SW480 (cell line): ENCODE measurements around the gene FRRS1L.
A peak's percentile ranks its signal among the peaks of the same experiment; 100 is the strongest.

ENCODE experiments used
- DNase-seq: peaks from one replicate; pipeline ENCODE4 v3.0.0-alpha.2; 2016; ENCODE audit warnings: low spot score

The FRRS1L gene

GRCh38 chr9:109166771-109167601 lies at the start of gene FRRS1L:
Gene FRRS1L, minus strand, starts transcription at chr9:109167249. Its CDS starts 111 bp downstream, at chr9:109167138.
- no peak for DNase-seq

DNA sequence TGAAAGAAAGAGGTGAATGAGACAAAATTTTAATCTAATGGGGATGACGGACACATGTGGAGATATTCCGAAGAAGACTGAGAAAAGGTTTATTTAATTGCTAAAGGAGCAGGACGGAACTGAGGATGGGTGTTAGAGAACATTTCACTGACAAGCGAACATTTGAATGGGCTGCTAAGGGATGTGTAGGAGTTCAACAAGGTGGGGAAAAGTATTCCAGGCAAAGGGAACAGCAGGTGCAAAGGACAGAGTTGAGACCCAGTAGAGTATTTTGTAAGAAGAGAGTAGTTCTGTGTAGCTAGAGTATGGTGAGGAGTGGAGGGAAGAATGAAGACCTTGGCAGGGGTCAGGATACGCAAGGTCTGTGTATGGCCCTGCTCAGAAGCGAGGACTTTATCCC lies 47.4 kb upstream of the FRRS1L start:
- no peak for DNase-seq

DNA sequence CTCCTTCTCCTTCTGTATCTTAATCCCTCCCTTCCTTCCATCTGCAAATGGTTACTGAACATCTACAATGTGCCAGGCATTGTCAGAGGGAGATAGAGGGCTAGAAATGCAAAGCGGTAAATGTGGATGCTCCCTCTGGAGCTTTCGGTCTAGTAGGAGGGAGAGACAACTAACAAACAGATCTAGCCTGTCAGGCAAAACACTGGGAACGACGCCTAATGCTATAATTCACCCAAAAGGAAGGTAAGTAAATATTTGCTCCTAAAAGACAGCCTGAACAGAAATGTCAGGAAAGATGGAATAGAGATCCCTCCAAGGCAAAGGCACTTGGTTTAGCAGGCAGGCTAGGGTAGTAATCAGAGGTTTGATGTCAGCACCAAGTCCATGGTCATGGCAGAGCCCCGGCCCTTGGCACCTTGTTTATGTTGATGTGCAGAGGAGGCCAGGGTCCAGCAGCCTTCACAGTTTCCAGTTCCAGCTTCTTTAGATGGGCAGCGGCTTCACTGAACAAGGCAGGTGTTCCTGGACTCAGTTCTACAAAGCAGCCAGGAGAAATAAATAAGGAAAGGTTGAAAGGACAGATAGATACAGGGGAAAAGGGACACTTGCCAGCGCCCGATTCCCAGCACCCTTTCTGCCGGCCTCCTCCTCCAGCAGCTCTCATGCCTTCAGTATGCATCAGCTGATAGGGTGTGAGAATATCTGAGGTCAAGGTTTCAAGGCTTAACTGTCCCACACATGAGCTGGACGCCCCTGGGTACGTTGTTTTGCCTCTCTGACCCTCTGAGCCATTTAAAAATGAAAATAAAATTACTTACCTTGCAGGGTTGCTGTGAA lies 46.5 kb upstream of the FRRS1L start:
- no peak for DNase-seq

DNA sequence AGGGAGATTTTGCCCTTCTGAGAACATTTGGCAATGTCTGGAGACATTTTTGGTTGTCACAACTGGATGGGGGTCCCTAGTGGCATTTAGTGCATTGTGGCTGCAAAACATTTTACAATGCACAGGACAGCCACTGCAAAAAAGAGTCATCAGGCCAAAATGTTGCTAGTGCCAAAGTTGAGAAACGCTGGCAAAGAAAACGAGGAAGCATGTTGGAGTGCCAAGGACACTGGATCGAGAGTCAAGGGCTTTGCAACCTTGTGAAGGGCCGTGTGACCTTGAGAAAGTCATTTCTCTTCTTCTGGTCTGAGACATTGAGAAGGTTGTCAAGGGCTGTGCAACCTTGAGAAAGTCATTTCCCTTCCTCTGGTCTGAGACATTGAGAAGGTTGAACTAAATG lies 45.7 kb upstream of the FRRS1L start:
- DNase-seq = no peak

- DNase-seq = no peak
Observed at GRCh38 chr9:109206670-109207069, 39.6 kb upstream of the FRRS1L start.

DNA sequence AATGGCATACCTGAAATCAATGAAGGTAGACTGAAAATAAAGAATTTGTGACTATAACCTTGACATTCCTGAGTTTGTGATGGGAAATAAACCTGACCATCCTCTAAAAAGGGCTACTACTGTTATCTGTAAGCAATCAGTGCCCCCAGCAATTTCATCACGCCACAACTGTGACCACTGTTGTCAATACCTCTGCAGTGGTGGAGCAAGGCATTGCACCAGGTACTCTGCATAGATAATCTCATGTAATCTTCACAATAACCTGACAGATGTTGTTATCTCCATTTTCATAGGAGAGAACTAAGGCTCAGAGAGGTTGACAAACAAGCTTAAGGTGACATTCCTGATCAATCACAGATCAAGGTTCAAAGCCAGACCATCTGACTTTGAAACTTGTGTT lies 38.5 kb upstream of the FRRS1L start:
- no peak for DNase-seq

- DNase-seq = no peak
Observed at GRCh38 chr9:109203761-109204360, 36.8 kb upstream of the FRRS1L start.

DNA sequence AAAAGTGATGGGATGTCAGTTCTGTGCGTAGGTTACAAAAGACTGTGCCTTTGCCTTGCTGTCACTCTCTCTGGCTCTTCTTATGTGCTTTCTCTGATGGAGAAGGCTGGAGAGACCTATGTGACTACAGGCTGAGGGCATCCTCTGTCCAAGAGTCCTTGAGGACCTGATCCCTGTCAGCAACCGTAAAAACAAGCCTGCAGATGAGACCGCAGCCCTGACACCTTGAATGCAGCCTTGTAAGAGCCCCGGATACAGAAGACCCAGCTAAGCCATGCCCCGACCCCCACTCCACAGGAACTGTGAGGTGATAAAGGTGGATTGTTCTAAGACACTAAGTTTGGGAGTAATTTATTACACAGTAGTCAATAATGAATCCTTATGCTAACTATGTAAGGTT lies 32.6 kb upstream of the FRRS1L start:
- DNase-seq = no peak

GRCh38 chr9:109198736-109199382 lies 31.8 kb upstream of the FRRS1L start:
- DNase-seq = peak; percentile 12

- DNase-seq = no peak
Observed at GRCh38 chr9:109193974-109194556, 27.0 kb upstream of the FRRS1L start.

DNA sequence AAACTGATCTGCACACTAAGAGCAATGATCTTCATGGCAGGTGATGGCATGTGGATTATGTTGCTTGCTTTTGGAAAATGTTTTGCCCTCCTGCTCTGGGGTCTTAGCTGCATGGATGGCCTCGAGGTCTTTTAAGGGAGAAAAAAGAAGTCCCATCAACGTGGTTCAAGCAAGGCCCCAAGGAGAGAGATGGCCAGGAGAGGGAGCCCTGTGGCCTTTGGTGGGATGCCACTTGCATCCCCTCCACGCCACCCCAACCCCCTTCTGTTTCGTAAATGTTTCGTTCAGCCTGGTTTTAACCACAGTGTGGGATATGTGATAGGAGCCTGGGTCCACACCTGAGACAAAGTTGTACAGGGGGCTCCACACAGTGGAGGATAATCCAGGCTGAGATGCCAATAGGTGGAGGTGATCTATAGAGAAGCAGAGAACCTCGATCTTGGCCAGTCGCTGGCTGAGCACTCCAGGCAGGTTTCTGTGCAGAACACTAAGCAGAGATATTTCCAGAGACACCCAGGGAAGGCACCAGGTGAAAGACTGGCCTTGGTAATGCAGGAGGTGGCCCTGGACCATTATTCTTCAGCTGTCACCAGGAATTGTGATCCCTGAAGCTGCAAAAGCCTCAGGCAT lies 25.8 kb upstream of the FRRS1L start:
- no peak for DNase-seq

- DNase-seq = no peak
Observed at GRCh38 chr9:109191746-109192145, 24.7 kb upstream of the FRRS1L start.

GRCh38 chr9:109190151-109190550 lies 23.1 kb upstream of the FRRS1L start:
- no peak for DNase-seq

- no peak for DNase-seq
Observed at GRCh38 chr9:109186857-109187520, 19.9 kb upstream of the FRRS1L start.

DNA sequence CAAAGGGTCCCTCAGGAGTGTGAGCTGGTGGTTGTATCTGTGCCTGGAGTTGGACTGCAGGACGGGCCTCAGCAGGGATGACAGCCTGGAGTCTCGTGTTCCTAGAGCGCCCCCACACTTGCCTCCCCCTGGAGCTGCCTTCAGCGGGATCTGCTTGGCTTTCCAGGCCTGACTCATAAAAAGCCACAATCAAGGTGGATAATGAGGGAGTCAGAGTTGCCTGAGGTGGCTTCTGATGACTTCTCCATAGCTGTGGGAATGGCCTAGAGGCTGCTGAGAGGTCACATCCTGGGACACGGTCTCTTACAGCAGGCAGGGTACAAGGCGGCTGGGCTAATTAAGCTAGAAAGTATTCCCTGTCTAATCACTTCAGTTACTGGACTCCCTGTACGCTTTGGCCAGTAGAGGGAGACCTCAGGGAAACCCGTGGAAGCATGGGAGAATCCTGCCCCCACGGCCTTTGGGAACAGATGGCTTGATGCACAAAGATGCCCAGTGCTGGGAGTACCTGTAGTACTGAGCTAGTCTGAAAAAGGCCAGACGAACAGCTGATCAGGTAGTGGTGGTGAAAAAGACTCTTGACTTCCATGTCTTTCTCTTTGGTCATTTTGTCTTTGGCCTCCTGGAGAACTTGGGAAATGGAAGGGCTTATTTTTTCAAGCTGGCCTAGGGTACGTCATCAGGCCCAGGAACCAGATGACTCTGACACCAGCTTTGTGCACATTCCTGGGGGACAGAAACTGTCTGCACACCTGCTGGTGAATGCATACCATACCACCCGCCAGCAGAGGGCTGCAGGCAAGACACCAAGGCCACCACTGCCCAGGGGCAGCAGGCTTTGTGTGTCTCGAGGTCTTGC lies 16.1 kb upstream of the FRRS1L start:
- DNase-seq = peak; percentile 64

GRCh38 chr9:109182550-109182939 lies 15.5 kb upstream of the FRRS1L start:
- DNase-seq = peak; percentile 29

- DNase-seq = peak; percentile 78
Observed at GRCh38 chr9:109181284-109181683, 14.2 kb upstream of the FRRS1L start.

DNA sequence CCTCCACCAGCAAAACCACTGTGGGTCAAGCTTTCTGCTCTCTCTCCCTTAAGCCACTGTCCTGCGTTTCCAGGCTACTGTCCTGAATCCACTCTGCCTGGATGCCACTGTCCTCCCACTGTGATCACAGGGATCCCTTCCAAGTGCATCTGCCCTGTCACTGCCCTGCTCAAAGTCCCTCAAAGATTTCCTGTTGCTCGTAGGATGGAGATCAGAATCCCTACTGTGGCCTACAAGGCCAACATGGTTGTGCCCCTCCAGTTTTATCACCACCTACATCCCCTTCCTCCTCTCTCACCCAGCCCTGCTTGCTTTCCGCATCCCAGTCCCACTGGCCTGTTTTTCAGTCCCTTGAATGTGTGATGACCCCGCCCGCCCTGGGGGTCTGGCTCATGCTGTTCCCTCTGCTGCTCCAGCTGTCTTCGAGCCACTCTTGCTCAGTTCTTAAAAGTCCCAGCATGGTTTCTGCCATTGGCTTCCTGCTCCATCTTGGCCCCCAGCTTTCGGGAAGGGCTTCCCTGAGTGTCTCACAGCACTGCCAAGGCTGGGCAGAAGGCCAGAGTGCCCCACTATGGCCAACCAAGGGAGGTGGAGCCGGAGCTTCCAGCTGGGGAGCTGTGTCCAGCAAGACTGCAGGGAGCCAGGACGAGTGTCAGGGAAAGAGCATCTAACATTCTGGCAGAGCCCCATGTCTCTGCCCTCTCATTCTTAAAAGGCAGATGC lies 12.9 kb upstream of the FRRS1L start:
- no peak for DNase-seq

DNA sequence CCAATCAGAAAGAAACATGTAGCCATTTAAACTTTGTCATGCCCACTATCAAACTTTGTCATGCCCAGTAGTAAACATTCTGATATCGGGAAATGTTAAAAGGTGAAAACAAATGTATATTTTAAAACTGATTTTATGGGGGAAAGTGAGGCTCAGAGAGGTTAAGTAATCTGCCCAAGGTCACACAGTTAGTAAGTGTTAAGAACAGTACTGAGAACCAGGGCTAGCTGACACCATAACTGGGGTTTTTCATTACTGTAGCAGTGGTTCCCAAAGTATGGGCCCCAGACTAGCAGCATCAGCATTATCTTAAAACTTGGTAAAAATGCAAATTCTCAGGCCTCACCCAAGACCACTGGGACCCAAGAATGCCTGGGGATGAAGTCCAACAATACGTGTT lies 9.9 kb upstream of the FRRS1L start:
- no peak for DNase-seq
